Measurements from ENCODE around the gene RIIAD1. TPM values are rescaled to one million over a fixed set of nuclear protein-coding genes. Genes with fewer than 3 reads are reported as not detected.

The RIIAD1 gene
- polyA plus RNA-seq, 1 donor (not counting 4 experiments of a cell fraction or from before 2014, with no cell fraction given) = not detected

DNA sequence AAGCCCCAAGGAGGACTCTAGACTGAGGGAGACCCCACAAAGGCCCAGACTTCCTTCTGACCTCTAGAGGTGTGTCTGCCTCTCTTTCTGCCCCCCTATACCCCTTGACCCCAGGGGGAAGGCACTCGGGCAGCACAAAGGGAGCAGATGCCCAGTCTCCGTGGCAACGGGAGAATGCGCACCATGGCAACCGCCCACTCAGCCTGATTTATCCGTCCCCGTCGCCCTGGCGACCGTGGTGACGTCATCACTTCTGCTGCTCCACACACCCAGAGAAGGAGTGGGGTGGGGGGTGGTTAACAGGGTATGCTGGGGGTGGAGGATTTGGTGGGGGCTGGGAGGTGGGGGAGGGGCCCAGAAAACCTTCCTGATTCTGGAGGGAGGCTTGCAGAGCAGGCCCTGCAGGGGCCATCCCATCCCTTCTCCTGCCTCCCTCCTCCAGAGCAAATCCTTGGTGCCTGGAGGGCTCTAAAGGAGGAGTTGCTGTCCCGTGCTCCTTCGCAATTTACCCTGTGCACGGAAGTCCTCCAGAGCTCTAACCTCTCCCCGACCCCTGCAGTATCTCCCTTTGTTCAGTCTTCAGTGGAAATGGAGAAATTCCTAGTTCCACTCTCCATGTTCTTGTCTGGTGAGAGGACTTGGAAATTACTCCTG is 11.0 kb upstream of the RIIAD1 start:
- Histone ChIP-seq H3K4me3 (ENCODE audit: control insufficient read depth in 2 of 3, extremely low read depth in 1 of 3, insufficient read depth in 2 of 3, low read depth in 1 of 3, low read length in 3 of 3) (no peak overlapping the region), H3K9me1 (ENCODE audit: control insufficient read depth, extremely low read depth, insufficient read depth, low read length) (no peaks in the 10 kb centered on the region), H3K9ac (ENCODE audit: control insufficient read depth, extremely low read depth, insufficient read depth, low read length) (no peak overlapping the region), H3K27me3 (ENCODE audit: control insufficient read depth, extremely low read depth, insufficient read depth, low read length) (peaks cover 9% of the 10 kb centered on the region), H3K27ac (ENCODE audit: control insufficient read depth, insufficient read depth, low read length) (no peak overlapping the region), H3K9me3 (ENCODE audit: control insufficient read depth, low read depth, low read length) (no peaks in the 10 kb centered on the region), H3K4me1 (ENCODE audit: control insufficient read depth, extremely low read depth, insufficient read depth, low read length) (peaks cover 10% of the 10 kb centered on the region), H3K36me3 (ENCODE audit: control insufficient read depth in 2 of 2, extremely low read depth in 1 of 2, insufficient read depth in 2 of 2, low read length in 2 of 2) (no peaks in the 10 kb centered on the region), H2AFZ (ENCODE audit: control insufficient read depth, low read length) (no peak overlapping the region), H4K20me1 (ENCODE audit: control insufficient read depth, extremely low read depth, insufficient read depth, low read length) (no peaks in the 10 kb centered on the region), H3K4me2 (ENCODE audit: control insufficient read depth, extremely low read depth, insufficient read depth, low read depth, low read length) (no peak overlapping the region), H3K79me2 (ENCODE audit: control insufficient read depth, insufficient read depth, low read length) (no peaks in the 10 kb centered on the region)
- FAIRE-seq (no peak), DNase-seq (ENCODE audit: low read depth, low spot score) (no peak)
- dilution Hi-C loops (cut with MboI; ENCODE audit: extremely low pct_ligation_motif_present, low sequenced_read_pairs) = no loop called here
- TF ChIP-seq EZH2 (IDR thresholded peaks at IDR 0.05; ENCODE audit: low read length) = no peak
- TF ChIP-seq, protein P1, sequence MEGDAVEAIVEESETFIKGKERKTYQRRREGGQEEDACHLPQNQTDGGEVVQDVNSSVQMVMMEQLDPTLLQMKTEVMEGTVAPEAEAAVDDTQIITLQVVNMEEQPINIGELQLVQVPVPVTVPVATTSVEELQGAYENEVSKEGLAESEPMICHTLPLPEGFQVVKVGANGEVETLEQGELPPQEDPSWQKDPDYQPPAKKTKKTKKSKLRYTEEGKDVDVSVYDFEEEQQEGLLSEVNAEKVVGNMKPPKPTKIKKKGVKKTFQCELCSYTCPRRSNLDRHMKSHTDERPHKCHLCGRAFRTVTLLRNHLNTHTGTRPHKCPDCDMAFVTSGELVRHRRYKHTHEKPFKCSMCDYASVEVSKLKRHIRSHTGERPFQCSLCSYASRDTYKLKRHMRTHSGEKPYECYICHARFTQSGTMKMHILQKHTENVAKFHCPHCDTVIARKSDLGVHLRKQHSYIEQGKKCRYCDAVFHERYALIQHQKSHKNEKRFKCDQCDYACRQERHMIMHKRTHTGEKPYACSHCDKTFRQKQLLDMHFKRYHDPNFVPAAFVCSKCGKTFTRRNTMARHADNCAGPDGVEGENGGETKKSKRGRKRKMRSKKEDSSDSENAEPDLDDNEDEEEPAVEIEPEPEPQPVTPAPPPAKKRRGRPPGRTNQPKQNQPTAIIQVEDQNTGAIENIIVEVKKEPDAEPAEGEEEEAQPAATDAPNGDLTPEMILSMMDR (optimal IDR thresholded peaks at IDR 0.05 in 1 of 3, IDR thresholded peaks at IDR 0.05 in 1 of 3, conservative IDR thresholded peaks at IDR 0.05 in 1 of 3; ENCODE audit: extremely low read depth in 1 of 3, insufficient read depth in 2 of 3, low read length in 3 of 3) = no peak

GRCh38 chr1:151711044-151711800 is 10.1 kb upstream of the RIIAD1 start:
- H3K4me1 ChIP-seq (ENCODE audit: control insufficient read depth, extremely low read depth, insufficient read depth, low read length) = peaks cover 10% of the 10 kb centered on the region
- no peaks in the 10 kb centered on the region for H3K9me3 ChIP-seq (ENCODE audit: control insufficient read depth, low read depth, low read length)
- no peaks in the 10 kb centered on the region for H3K79me2 ChIP-seq (ENCODE audit: control insufficient read depth, insufficient read depth, low read length)
- H3K4me3 ChIP-seq (ENCODE audit: control insufficient read depth in 2 of 3, extremely low read depth in 1 of 3, insufficient read depth in 2 of 3, low read depth in 1 of 3, low read length in 3 of 3) = no peak overlapping the region
- dilution Hi-C loops (cut with MboI; ENCODE audit: extremely low pct_ligation_motif_present, low sequenced_read_pairs) = no loop called here
- no peak overlapping the region for H3K4me2 ChIP-seq (ENCODE audit: control insufficient read depth, extremely low read depth, insufficient read depth, low read depth, low read length)
- peaks cover 17% of the 10 kb centered on the region for H3K27me3 ChIP-seq (ENCODE audit: control insufficient read depth, extremely low read depth, insufficient read depth, low read length)
- no peaks in the 10 kb centered on the region for H4K20me1 ChIP-seq (ENCODE audit: control insufficient read depth, extremely low read depth, insufficient read depth, low read length)
- no peaks in the 10 kb centered on the region for H3K36me3 ChIP-seq (ENCODE audit: control insufficient read depth in 2 of 2, extremely low read depth in 1 of 2, insufficient read depth in 2 of 2, low read length in 2 of 2)
- no peak overlapping the region for H2AFZ ChIP-seq (ENCODE audit: control insufficient read depth, low read length)
- H3K9me1 ChIP-seq (ENCODE audit: control insufficient read depth, extremely low read depth, insufficient read depth, low read length) = no peaks in the 10 kb centered on the region
- H3K9ac ChIP-seq (ENCODE audit: control insufficient read depth, extremely low read depth, insufficient read depth, low read length) = no peak overlapping the region
- no peak for FAIRE-seq
- no peak overlapping the region for H3K27ac ChIP-seq (ENCODE audit: control insufficient read depth, insufficient read depth, low read length)
- TF ChIP-seq EZH2 (IDR thresholded peaks at IDR 0.05; ENCODE audit: low read length) = no peak
- TF ChIP-seq, protein P1 (optimal IDR thresholded peaks at IDR 0.05 in 1 of 3, IDR thresholded peaks at IDR 0.05 in 1 of 3, conservative IDR thresholded peaks at IDR 0.05 in 1 of 3; ENCODE audit: extremely low read depth in 1 of 3, insufficient read depth in 2 of 3, low read length in 3 of 3) = no peak
- DNase-seq (ENCODE audit: low read depth, low spot score) = no peak

Data from keratinocyte (primary cell).